HepG2 (cell line): ENCODE results near the gene SAMD14. TPM values are rescaled to one million over a fixed set of nuclear protein-coding genes. Genes with fewer than 3 reads are reported as not detected.
A peak's percentile ranks its signal among the peaks of the same experiment; 100 is the strongest.

Source experiments
- ETV6 ChIP-seq: sonication (generic); formaldehyde crosslinking; conservative IDR thresholded peaks from 2 replicates; pipeline ENCODE4 v1.4.0; 2020; ENCODE audit warnings: missing genetic modification reagents
- KDM6A ChIP-seq: IDR thresholded peaks from 2 replicates; pipeline ENCODE4 v1.6.1; 2016; ENCODE audit warnings: low read depth
- MEIS1 ChIP-seq: sonication (generic); formaldehyde crosslinking; IDR thresholded peaks from 2 replicates; pipeline ENCODE4 v1.9.0; 2021; ENCODE audit warnings: mild to moderate bottlenecking, missing genetic modification reagents, moderate library complexity, borderline replicate concordance
- NR2F1 ChIP-seq, 2 experiments: fragments of 450-650 bp in 1 of 2; formaldehyde crosslinking in 1 of 2; IDR thresholded peaks; 2 replicates each; pipeline versions ENCODE4 v1.5.0 to v1.6.1; 2016 to 2020; ENCODE audit warnings: mild to moderate bottlenecking in 1 of 2, missing compliant biosample characterization in 1 of 2, missing genetic modification reagents in 1 of 2, moderate library complexity in 1 of 2
- POGK ChIP-seq: sonication (generic); formaldehyde crosslinking; conservative IDR thresholded peaks from 2 replicates; pipeline ENCODE4 v1.8.0; 2022; ENCODE audit warnings: mild to moderate bottlenecking, moderate library complexity, missing genetic modification reagents
- SMC3 ChIP-seq: IDR thresholded peaks from 2 replicates; pipeline ENCODE4 v1.6.1; 2011; ENCODE audit warnings: low read length, improper control_type of control experiment
- ZBTB1 ChIP-seq: sonication (generic); formaldehyde crosslinking; IDR thresholded peaks from 2 replicates; pipeline ENCODE4 v1.4.0; 2020; ENCODE audit warnings: missing genetic modification reagents, borderline replicate concordance
- ZNF101 ChIP-seq: sonication (generic); formaldehyde crosslinking; IDR thresholded peaks from 2 replicates; pipeline ENCODE4 v1.4.0; 2020; ENCODE audit warnings: mild to moderate bottlenecking, low read depth, missing genetic modification reagents, borderline replicate concordance
- ZNF138 ChIP-seq: sonication (generic); formaldehyde crosslinking; IDR thresholded peaks from 2 replicates; pipeline ENCODE4 v1.5.0; 2020; ENCODE audit warnings: mild to moderate bottlenecking, low read depth, missing genetic modification reagents
- ZNF547 ChIP-seq: sonication (generic); formaldehyde crosslinking; IDR thresholded peaks from 2 replicates; pipeline ENCODE4 v1.5.1; 2020; ENCODE audit warnings: mild to moderate bottlenecking, missing genetic modification reagents
- ZNF615 ChIP-seq: sonication (generic); formaldehyde crosslinking; IDR thresholded peaks from 2 replicates; pipeline ENCODE4 v1.5.0; 2020; ENCODE audit warnings: mild to moderate bottlenecking, missing genetic modification reagents, borderline replicate concordance
- ZNF710 ChIP-seq: sonication (generic); formaldehyde crosslinking; IDR thresholded peaks from 2 replicates; pipeline ENCODE4 v1.5.0; 2020; ENCODE audit warnings: mild to moderate bottlenecking, missing genetic modification reagents, borderline replicate concordance
- ZNF737 ChIP-seq: sonication (generic); formaldehyde crosslinking; IDR thresholded peaks from 2 replicates; pipeline ENCODE4 v1.5.0; 2020; ENCODE audit warnings: missing genetic modification reagents, mild to moderate bottlenecking, borderline replicate concordance
- ZNF788 ChIP-seq: sonication (generic); formaldehyde crosslinking; IDR thresholded peaks from 2 replicates; pipeline ENCODE4 v1.5.0; 2020; ENCODE audit warnings: mild to moderate bottlenecking, missing genetic modification reagents, borderline replicate concordance
- polyA plus RNA-seq, 8 experiments: library from polyadenylated mRNA; depleted of rRNA in 3 of 8; stranded (reverse) in 7 of 8; unstranded in 1 of 8; fragments of >200 nt; fragmentation: Illumina TruSeq in 4 of 8; extraction: Trizol in 4 of 8; gene quantifications; 2 replicates each; pipeline versions ENCODE4 v1.2.1 to v1.2.3, GENCODE V29; 2011 to 2016; ENCODE audit warnings: low read depth in 4 of 8, missing spikeins in 1 of 8, mixed read lengths in 1 of 8; ENCODE audit not compliant: insufficient read depth in 1 of 8
- total RNA-seq, 5 experiments: library from RNA; depleted of rRNA; stranded (reverse); fragments of >200 nt; fragmentation: Illumina TruSeq; extraction: Trizol; gene quantifications; 2 replicates each; pipeline ENCODE4 v1.2.3, GENCODE V29; 2016; ENCODE audit warnings: low read depth in 1 of 5
- TF ChIP-seq, protein P1 (sequence below): sonication (generic); formaldehyde crosslinking; IDR thresholded peaks from 2 replicates; pipeline ENCODE4 v1.5.1; 2020; ENCODE audit warnings: mild to moderate bottlenecking, moderate library complexity, missing genetic modification reagents
- TF ChIP-seq, protein P2 (sequence below): sonication (generic); formaldehyde crosslinking; IDR thresholded peaks from 2 replicates; pipeline ENCODE4 v1.5.1; 2020; ENCODE audit warnings: mild to moderate bottlenecking, missing genetic modification reagents, borderline replicate concordance
- TF ChIP-seq, protein P3 (sequence below): sonication (generic); formaldehyde crosslinking; IDR thresholded peaks from 2 replicates; pipeline ENCODE4 v1.5.0; 2020; ENCODE audit warnings: mild to moderate bottlenecking, missing genetic modification reagents, moderate library complexity
- TF ChIP-seq, protein P4 (sequence below): sonication (generic); formaldehyde crosslinking; IDR thresholded peaks from 2 replicates; pipeline ENCODE4 v1.9.0; 2021; ENCODE audit warnings: missing genetic modification reagents, mild to moderate bottlenecking, borderline replicate concordance

The SAMD14 gene
- total and polyA plus RNA-seq, 2 of the 13 experiments (the other 11 are each of a cell fraction or from before 2014, with no cell fraction given): 0.07 to 0.22 TPM

- TF ChIP-seq ZNF788 (CRISPR knock-in tag) (0 out of 2 replicates have a peak, but pooled peaks have one; percentile 29), ZNF547 (CRISPR knock-in tag) (peak; percentile 31; the same call in 1 of the 2 replicates), KDM6A (CRISPR knock-in tag) (no peak), ETV6 (CRISPR knock-in tag) (no peak), ZNF737 (CRISPR knock-in tag) (no peak), ZNF101 (CRISPR knock-in tag) (no peak), ZBTB1 (CRISPR knock-in tag) (no peak), ZNF710 (CRISPR knock-in tag) (0 out of 2 replicates have a peak, but pooled peaks have one; percentile 23), ZNF615 (CRISPR knock-in tag) (no peak), POGK (CRISPR knock-in tag) (0 out of 2 replicates have a peak, but pooled peaks have one; percentile 37), NR2F1 (CRISPR knock-in tag; IDR thresholded peaks at IDR 0.05) (no peak), SMC3 (peak; percentile 93), MEIS1 (CRISPR knock-in tag) (no peak), ZNF138 (CRISPR knock-in tag) (no peak)
- TF ChIP-seq, protein P1, sequence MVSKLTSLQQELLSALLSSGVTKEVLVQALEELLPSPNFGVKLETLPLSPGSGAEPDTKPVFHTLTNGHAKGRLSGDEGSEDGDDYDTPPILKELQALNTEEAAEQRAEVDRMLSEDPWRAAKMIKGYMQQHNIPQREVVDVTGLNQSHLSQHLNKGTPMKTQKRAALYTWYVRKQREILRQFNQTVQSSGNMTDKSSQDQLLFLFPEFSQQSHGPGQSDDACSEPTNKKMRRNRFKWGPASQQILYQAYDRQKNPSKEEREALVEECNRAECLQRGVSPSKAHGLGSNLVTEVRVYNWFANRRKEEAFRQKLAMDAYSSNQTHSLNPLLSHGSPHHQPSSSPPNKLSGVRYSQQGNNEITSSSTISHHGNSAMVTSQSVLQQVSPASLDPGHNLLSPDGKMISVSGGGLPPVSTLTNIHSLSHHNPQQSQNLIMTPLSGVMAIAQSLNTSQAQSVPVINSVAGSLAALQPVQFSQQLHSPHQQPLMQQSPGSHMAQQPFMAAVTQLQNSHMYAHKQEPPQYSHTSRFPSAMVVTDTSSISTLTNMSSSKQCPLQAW (CRISPR knock-in tag): no peak
- TF ChIP-seq, protein P2, sequence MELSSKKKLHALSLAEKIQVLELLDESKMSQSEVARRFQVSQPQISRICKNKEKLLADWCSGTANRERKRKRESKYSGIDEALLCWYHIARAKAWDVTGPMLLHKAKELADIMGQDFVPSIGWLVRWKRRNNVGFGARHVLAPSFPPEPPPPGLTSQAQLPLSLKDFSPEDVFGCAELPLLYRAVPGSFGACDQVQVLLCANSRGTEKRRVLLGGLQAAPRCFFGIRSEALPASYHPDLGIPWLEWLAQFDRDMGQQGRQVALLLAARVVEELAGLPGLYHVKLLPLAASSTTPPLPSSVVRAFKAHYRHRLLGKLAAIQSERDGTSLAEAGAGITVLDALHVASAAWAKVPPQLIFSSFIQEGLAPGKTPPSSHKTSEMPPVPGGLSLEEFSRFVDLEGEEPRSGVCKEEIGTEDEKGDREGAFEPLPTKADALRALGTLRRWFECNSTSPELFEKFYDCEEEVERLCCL (CRISPR knock-in tag): no peak
- TF ChIP-seq, protein P3, sequence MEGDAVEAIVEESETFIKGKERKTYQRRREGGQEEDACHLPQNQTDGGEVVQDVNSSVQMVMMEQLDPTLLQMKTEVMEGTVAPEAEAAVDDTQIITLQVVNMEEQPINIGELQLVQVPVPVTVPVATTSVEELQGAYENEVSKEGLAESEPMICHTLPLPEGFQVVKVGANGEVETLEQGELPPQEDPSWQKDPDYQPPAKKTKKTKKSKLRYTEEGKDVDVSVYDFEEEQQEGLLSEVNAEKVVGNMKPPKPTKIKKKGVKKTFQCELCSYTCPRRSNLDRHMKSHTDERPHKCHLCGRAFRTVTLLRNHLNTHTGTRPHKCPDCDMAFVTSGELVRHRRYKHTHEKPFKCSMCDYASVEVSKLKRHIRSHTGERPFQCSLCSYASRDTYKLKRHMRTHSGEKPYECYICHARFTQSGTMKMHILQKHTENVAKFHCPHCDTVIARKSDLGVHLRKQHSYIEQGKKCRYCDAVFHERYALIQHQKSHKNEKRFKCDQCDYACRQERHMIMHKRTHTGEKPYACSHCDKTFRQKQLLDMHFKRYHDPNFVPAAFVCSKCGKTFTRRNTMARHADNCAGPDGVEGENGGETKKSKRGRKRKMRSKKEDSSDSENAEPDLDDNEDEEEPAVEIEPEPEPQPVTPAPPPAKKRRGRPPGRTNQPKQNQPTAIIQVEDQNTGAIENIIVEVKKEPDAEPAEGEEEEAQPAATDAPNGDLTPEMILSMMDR (CRISPR knock-in tag): peak; percentile 92
- TF ChIP-seq, protein P4, sequence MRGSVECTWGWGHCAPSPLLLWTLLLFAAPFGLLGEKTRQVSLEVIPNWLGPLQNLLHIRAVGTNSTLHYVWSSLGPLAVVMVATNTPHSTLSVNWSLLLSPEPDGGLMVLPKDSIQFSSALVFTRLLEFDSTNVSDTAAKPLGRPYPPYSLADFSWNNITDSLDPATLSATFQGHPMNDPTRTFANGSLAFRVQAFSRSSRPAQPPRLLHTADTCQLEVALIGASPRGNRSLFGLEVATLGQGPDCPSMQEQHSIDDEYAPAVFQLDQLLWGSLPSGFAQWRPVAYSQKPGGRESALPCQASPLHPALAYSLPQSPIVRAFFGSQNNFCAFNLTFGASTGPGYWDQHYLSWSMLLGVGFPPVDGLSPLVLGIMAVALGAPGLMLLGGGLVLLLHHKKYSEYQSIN (CRISPR knock-in tag): no peak
Measured at GRCh38 chr17:50169121-50169764, 39.3 kb upstream of the SAMD14 start (continued).
